GM12801 (cell line): ENCODE measurements around the gene HLA-A.

Experiments
- CTCF ChIP-seq: IDR thresholded peaks from one replicate; pipeline ENCODE4 v1.5.1; 2011; ENCODE audit warnings: control low read depth; ENCODE audit not compliant: insufficient read length; ENCODE audit errors: extremely low read depth

HLA-A gene

DNA sequence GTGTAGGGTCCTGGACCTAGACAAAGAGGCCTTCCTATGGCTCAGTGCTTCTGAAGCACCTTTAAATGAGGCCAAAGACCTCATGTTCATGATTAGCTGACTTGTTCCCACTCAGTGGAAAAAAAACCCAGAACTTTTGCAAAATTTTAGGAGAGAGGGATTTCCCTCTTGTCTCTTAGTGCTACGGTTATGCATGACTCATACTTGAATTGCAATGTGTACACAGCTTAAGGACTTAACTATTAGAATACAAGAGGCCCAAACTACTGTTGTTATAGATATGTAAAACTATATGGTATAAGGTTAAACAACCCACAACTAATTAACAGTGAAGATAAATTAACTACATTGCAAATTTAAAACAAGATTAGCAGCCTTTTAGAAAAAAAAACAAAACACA is 32.3 kb upstream of the HLA-A start:
- no peak for TF ChIP-seq CTCF

GRCh38 chr6:29912840-29913239 is 29.5 kb upstream of the HLA-A start:
- no peak for TF ChIP-seq CTCF

DNA sequence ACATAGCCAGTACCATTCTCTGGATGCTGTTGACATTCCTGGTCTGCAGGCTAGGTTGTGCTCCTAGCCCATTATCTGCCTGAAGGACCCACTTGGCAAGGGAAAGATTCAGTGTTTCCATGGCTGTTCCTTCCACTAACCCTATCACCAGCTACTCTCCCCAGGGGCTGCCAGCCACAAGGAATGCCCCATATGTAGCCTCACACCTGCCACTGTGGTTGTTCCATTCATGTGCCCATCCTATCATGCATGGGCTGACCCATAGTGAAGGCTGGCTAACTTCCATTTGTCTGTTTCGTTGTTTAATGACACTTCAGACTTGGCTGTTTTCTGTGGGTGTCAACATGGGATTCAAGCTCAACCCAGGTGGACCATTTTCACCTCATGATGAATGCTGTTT is 25.6 kb upstream of the HLA-A start:
- TF ChIP-seq CTCF: no peak

DNA sequence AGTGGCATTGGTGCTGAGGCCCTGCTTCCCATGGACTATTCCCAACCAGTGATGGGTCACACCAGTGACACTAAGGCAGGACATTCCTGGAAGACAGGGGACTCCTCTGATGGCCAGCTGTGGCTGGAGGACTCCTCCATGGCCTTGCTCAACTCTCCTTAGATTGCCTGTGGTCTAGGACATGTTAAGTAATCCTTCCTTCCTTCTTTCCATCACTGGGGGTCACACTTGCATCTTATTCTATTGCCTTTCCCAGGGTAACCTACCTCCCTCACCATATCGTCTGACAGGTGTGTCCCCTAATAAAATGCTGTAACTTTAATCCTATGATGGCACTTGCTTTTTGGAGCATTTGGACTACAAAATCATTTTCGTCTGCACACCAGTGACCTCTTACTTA is 24.5 kb upstream of the HLA-A start:
- no peak for TF ChIP-seq CTCF

DNA sequence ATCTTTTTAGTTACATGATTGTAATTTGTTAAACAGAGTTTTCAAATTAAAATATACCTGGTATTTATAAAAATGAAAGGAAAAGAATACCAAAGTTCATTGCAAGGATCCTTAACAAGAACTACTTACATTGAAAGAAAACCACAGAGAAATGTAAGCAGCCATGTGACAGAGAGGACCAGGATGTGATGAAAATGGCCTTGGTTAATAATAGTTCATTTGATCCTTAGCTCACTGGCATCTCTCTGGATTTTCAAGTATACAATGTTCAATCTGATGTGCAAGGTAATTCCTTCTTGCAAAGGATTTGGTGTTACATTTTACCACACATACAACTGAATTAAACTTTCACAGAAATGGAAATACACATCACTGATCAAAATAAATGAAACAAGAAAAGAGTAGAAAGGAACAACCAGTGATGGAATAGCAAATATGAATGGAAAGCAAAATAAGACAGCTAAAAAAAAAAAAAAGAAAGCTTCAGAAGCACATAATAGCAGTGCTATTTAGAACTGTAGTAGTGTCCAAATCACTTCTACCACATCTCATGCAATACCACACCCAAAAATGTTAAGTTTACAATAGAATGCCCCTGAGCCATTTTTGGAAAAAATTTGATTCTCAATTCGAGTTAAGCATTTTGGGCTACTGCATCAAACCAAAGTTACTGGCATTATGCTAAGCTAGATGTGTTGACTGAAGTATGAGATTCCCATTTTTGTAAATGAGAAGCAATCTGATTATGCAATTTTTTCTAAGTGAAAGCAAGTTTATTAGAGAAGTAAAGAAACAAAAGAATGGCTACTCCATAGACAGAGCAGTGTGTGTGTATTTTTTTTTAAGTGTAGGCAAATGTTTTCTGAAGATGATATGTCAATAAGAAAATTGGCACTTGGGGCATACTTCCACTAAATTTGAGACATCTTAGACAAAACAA is 22.6 kb upstream of the HLA-A start:
- TF ChIP-seq CTCF: no peak

DNA sequence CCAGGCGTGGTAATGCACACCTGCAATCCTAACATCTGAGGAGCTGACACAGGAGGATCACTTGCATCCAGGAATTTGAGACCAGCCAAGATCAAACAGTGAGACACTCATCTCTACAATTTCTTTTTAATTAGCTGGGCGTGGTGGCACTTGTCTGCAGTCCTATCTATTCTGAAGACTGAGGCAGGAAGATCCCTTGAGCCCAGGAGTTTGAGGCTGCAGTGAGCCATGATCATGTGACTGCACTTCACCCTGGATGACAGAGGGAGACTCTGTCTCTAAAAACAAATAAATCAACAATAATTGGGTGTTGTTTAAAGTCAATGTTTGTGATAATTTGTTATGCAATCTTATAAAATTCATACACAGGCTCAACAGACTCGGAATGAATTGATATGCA is 18.0 kb upstream of the HLA-A start:
- no peak for TF ChIP-seq CTCF

- TF ChIP-seq CTCF: no peak
These were observed 17.6 kb upstream of the HLA-A start for GRCh38 chr6:29924731-29925130.

GRCh38 chr6:29925321-29925720 is 17.0 kb upstream of the HLA-A start:
- no peak for TF ChIP-seq CTCF
